Activated CD8-positive, alpha-beta memory T cell treated with anti-CD3 and anti-CD28 coated beads, Interleukin-2, amount 50 U/mL, for 1 hour (primary cell): Measurements from ENCODE around the gene PAQR6.
A peak's percentile ranks its signal among the peaks of the same experiment; 100 is the strongest.
"Not testable (repeated sequence)": the region's sequence is repeated elsewhere in the genome, so short reads cannot be mapped to it uniquely, and the experiment has no call there.

ENCODE experiments used
- DNase-seq: peaks from one replicate; pipeline ENCODE4 v3.0.0-alpha.2; 2020; ENCODE audit errors: extremely low read depth

Gene PAQR6

DNA sequence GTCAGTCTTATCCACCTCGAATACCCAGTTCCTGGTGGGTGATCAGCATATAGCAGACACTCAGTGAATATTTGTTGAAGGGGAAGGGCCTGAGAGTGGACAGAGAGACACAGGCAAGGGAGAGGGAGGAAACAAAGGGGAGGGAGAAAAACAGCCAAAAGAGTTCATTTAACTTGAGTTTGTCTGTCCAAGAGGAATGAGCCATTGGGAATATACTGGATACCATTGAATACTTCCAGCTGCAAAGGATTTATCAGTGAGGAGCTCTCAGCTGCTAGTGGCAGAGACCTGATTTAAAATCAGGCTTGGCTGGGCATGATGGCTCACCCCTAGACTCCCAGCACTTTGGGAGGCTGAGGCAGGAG is 17.4 kb downstream of the PAQR6 start:
- no peak for DNase-seq

GRCh38 chr1:156229809-156230472 is 17.9 kb downstream of the PAQR6 start:
- DNase-seq, result no peak

DNA sequence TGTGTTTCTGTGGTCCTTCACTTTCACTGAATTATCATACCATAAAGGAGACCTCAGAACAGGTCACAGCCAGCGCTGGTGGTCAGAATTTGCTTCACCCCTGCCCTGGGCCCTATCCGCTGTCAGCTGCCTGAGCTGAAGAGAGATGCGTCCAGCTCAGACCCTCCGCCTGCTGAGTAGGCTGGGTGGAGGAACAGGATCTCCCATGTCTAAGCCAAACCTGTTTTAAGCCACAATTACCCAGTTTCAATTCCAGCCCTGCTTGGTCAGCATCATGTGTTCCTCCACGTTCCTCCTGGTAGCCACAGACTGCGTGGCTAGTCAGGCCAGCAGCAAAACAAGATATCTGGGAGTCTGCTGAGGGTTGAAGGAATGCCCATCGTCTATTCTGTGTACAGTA is 19.4 kb downstream of the PAQR6 start:
- no peak for DNase-seq

GRCh38 chr1:156226782-156227181 is 21.1 kb downstream of the PAQR6 start:
- no peak for DNase-seq

GRCh38 chr1:156226116-156226538 is 21.7 kb downstream of the PAQR6 start:
- DNase-seq, result no peak

DNA sequence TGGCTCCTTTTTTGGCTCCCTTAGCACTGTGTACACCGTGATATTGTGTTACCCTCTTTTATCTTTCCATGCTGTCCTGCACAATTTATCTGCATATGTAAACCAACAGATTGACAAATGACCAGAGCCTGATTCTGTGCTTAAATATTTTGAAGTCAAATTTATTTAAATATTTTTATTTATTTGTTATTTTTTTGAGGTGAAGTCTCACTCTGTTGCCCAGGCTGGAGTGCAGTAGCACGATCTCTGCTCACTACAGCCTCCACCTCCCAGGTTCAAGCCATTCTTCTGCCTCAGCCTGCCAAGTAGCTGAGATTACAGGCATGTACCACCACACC is 22.2 kb downstream of the PAQR6 start:
- DNase-seq, result no peak

DNA sequence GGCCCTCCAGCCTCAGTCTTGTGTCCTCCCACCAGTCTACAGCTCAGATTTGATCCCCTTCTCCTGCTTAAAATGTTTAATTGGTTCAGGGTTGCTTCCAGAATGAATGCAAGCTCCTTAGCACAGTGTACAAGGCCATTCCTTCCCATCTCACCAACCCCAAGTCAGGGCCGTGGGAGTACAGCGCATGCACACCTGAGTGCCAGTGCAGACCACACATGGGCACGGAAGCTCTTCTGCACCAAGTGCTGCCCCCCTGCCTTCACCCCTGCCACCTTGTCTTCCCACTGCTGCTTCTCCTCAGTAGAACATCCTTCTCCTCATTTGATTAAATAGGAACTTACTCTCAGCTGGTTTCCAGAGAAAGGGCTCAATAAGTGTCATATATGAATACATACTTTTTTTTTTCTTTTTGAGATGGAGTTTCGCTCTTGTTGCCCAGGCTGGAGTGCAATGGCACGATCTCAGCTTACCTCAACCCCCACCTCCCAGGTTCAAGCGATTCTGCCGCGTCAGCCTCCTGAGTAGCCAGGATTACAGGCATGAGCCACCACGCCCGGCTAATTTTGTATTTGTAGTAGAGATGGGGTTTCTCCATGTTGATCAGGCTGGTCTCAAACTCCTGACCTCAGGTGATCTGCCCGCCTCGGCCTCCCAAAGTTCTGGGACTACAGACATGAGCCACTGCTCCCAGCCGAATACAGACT is 25.7 kb downstream of the PAQR6 start:
- no peak for DNase-seq

- no peak for DNase-seq
These were observed 27.6 kb downstream of the PAQR6 start for GRCh38 chr1:156220226-156220625.

DNA sequence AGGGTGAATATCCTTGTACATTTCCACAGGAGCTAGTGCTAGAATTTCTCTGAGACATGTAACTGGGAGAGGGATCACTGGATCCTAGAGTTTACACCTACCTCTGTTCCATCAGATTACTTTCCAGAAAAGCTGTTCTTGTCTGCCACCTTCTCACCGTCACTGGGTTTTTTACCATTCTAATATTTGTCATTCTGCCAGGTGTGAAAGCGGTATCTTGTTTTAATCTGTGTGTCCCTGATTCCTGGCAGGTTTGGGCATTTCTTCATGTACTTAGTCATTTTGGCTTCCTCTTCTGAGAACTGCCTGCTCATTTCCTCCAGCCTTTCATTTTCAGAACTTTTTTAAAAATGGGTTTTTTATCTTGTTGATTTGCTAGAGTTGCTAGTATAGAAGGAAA is 30.0 kb downstream of the PAQR6 start:
- no peak for DNase-seq

DNA sequence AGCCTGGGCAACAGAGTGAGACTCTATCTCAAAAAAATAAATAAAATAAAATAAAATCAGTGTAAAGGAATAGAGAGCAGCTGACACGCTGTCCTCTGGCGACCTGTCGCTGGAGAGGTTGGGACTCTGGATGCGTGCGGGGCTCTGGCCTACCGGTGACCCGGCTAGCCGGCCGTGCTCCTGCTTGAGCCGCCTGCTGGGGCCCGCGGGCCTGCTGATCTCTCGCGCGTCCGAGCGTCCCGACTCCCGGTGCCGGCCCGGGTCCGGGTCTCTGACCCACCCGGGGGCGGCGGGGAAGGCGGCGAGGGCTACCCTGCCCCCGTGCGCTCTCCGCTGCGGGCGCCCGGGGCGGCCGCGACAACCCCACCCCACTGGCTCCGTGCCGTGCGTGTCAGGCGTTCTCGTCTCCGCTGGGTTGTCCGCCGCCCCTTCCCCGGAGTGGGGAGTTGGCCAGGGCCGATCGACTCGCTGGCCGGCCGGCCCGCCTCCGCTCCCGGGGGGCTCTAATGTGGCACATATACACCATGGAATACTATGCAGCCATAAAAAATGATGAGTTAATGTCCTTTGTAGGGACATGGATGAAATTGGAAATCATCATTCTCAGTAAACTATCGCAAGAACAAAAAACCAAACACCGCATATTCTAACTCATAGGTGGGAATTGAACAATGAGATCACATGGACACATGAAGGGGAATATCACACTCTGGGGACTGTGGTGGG is 31.3 kb downstream of the PAQR6 start:
- DNase-seq, result not testable (repeated sequence)

- DNase-seq, result no peak
These were observed 33.7 kb downstream of the PAQR6 start for GRCh38 chr1:156214024-156214748.

DNA sequence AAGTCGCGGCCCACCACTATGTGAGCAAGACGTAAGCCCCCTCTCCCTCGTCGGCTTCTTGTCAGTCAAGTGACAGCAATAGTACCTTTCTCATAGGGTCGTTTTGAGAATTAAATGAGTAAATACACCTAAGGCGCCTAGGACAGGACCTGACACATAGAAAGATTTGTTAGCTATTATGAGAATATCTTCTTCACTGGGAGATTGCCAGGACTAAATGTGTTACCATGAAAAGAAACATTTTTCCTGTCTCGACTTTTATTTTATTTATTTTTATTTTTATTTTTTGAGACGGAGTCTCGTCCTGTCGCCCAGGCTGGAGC is 34.3 kb downstream of the PAQR6 start:
- DNase-seq, result no peak

- peak; percentile 85 for DNase-seq
These were observed 34.8 kb downstream of the PAQR6 start, which contains the start of gene PMF1 for GRCh38 chr1:156212833-156213643. PMF1 (plus strand) TSS chr1:156213007; CDS start chr1:156213016, 9 bp downstream.

DNA sequence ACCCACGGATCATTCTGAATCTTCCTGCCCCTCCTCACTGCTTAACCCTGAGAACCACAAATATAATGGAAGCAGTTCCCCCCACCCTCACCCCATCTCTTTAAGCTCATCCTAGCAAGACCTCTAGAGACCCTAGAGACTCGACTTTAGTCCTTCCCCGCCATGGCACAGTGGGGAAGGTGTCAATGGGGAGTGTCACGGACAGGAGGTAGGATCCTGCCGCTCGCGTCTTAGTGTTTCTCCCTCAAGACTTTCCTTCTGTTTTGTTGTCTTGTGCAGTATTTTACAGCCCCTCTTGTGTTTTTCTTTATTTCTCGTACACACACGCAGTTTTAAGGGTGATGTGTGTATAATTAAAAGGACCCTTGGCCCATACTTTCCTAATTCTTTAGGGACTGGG is 35.7 kb downstream of the PAQR6 start:
- DNase-seq, result no peak

GRCh38 chr1:156211243-156211642 is 36.6 kb downstream of the PAQR6 start:
- no peak for DNase-seq

GRCh38 chr1:156204686-156205085 is 43.2 kb downstream of the PAQR6 start:
- DNase-seq, result no peak

GRCh38 chr1:156203331-156203730 is 44.5 kb downstream of the PAQR6 start:
- no peak for DNase-seq

DNA sequence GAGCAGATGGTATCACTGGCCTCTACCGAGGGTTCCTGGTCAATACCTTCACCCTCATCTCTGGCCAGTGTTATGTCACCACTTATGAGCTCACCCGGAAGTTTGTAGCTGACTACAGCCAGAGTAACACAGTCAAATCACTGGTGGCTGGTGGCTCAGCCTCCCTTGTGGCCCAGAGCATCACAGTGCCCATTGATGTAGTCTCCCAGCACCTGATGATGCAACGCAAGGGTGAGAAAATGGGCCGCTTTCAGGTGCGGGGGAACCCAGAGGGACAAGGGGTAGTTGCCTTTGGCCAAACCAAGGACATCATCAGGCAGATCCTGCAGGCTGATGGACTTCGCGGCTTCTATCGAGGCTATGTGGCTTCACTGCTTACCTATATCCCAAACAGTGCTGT is 47.8 kb downstream of the PAQR6 start:
- no peak for DNase-seq

- no peak for DNase-seq
These were observed 49.0 kb downstream of the PAQR6 start for GRCh38 chr1:156198831-156199349.

- DNase-seq, result no peak
These were observed 51.4 kb downstream of the PAQR6 start for GRCh38 chr1:156196445-156196844.

- DNase-seq, result no peak
These were observed 52.0 kb downstream of the PAQR6 start for GRCh38 chr1:156195853-156196252.

DNA sequence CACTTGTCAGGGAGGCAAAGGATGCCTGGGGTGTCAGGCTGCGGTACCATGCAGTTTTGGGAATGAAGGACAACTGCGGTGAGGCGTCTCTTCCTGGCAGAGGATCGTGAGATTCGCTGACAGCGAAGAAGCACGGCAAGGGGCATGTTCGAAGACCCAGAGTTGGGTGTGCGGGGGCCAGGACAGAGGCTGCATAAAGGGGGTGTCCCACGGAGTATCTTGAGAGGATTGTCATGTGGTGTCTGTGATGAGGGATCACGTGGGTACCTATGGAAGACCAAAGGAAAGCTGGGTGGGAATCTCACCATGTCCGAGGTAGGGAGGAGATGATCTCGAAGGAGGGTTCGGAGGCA is 53.6 kb downstream of the PAQR6 start:
- no peak for DNase-seq
